Thyroid gland (tissue), 4 donors: Measurements from ENCODE around the gene MRAS. TPM values are rescaled to one million over a fixed set of nuclear protein-coding genes. Genes with fewer than 3 reads are reported as not detected.
"Not testable (repeated sequence)": the region's sequence is repeated elsewhere in the genome, so short reads cannot be mapped to it uniquely, and the experiment has no call there.

Source experiments
- DNase-seq, 2 donors: peaks; one replicate each; pipeline ENCODE4 v3.0.0-alpha.2; 2019
- H3K27ac ChIP-seq, 3 donors: fragments of 200-600 bp; sonication (generic); 1 replicate in 2 of 3; 2 replicates in 1 of 3; pipeline ENCODE4 v1.5.1; 2016 to 2019; ENCODE audit warnings: mild to moderate bottlenecking in 1 of 3, moderate library complexity in 1 of 3
- H3K27me3 ChIP-seq: fragments of 200-600 bp; sonication (generic); one replicate; pipeline ENCODE4 v1.5.1; 2019
- H3K36me3 ChIP-seq, 2 donors: fragments of 200-600 bp; sonication (generic); one replicate each; pipeline ENCODE4 v1.5.1; 2016 to 2019
- H3K4me1 ChIP-seq, 2 donors: fragments of 200-600 bp; sonication (generic); one replicate each; pipeline ENCODE4 v1.5.1; 2017 to 2019
- H3K4me3 ChIP-seq, 3 donors: fragments of 200-600 bp; sonication (generic); replicated peaks in 1 of 3; 1 replicate in 2 of 3; 2 replicates in 1 of 3; pipeline ENCODE4 v1.5.1; 2016; ENCODE audit warnings: mild to moderate bottlenecking in 1 of 3
- H3K9me3 ChIP-seq: fragments of 200-600 bp; sonication (generic); one replicate; pipeline ENCODE4 v1.5.1; 2017
- POLR2A ChIP-seq, 2 donors: fragments of 450-650 bp; IDR thresholded peaks; one replicate each; pipeline ENCODE4 v1.6.1; 2017; ENCODE audit warnings: antibody characterized with exemption in 2 of 2, mild to moderate bottlenecking in 2 of 2, moderate library complexity in 1 of 2
- WGBS, 2 donors: methylation state at CpG; one replicate each; pipeline ENCODE4 v1.1.5; 2017; 5-methylcytosine and 5-hydroxymethylcytosine counted together
- intact Hi-C: fragments of 100-400 bp; cut with DNase I; formaldehyde crosslinking; loops from one replicate; pipeline ENCODE4 v1.15.1; 2023
- total RNA-seq, 4 donors: library from RNA; depleted of rRNA; stranded (reverse); fragments of >200 nt; gene quantifications; one replicate each; pipeline ENCODE4 v1.2.3, GENCODE V29; 2016
- TF ChIP-seq, protein P1 (sequence below), 6 experiments: fragments of 200-600 bp in 3 of 6; fragments of 450-650 bp in 3 of 6; sonication (generic) in 3 of 6; IDR thresholded peaks; one replicate each; pipeline ENCODE4 v1.5.1; 2016 to 2019; ENCODE audit warnings: antibody characterized with exemption in 6 of 6, mild to moderate bottlenecking in 2 of 6, inconsistent platforms in 1 of 6, moderate library complexity in 1 of 6

MRAS gene
- total RNA-seq, 4 donors from 2014 or later = 55.8 to 92.4 (median 69.6) TPM

DNA sequence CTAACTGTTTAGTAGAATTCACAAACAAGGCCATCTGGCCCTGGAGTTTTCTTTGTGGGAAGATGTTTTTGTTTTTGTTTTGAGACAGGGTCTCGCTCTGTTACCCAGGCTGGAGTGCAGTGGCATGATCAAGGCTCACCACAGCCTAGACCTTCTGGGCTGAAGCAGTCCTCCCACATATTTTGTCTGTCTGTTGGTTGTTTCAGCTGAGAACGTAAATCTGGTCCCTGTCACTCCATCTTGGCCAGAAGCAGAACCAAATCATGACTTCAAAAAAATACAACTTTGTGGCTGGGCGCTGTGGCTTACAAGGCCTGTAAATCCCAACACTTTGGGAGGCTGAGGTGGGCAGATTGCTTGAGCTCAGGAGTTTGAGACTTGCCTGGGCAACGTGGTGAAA, 27.1 kb downstream of the MRAS start:
- WGBS, 2 donors = 84 to 89% methylated on average over 4 of the region's 4 CpGs
- Histone ChIP-seq H3K4me1 (peaks cover 21 to 26% of the 10 kb centered on the region in 2 donors), H3K27ac (peak overlapping the region in 1 of 3 donors; percentile 24), H3K9me3 (no peaks in the 10 kb centered on the region), H3K4me3 (no peak overlapping the region), H3K27me3 (no peaks in the 10 kb centered on the region), H3K36me3 (peaks cover 0 to 5% of the 10 kb centered on the region in 2 donors)
- TF ChIP-seq, protein P1, sequence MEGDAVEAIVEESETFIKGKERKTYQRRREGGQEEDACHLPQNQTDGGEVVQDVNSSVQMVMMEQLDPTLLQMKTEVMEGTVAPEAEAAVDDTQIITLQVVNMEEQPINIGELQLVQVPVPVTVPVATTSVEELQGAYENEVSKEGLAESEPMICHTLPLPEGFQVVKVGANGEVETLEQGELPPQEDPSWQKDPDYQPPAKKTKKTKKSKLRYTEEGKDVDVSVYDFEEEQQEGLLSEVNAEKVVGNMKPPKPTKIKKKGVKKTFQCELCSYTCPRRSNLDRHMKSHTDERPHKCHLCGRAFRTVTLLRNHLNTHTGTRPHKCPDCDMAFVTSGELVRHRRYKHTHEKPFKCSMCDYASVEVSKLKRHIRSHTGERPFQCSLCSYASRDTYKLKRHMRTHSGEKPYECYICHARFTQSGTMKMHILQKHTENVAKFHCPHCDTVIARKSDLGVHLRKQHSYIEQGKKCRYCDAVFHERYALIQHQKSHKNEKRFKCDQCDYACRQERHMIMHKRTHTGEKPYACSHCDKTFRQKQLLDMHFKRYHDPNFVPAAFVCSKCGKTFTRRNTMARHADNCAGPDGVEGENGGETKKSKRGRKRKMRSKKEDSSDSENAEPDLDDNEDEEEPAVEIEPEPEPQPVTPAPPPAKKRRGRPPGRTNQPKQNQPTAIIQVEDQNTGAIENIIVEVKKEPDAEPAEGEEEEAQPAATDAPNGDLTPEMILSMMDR (IDR thresholded peaks at IDR 0.05) = no peak
- TF ChIP-seq POLR2A (IDR thresholded peaks at IDR 0.05) = no peak
- DNase-seq = no peak
- intact Hi-C loops = no loop called here

DNA sequence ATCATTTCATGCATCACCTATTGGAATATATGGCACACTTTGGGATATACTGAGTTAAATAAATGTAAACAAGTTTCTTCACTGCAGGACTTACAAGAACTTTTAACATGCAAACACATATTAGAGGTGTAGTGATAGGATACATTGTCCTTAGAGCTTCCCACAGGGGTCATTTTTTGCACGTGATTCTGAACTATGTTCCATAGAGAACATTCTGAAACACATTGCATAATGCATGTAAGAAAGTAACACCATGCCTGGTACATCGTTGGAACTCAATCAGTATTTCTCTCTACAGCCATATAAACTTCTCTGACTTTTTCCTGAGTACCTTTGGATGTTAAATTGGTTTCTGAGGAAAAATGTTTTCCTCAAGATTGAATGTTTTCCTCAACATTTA, 28.3 kb downstream of the MRAS start:
- no peak for DNase-seq
- 82% methylated on average over 2 of the region's 2 CpGs for WGBS, 2 donors
- TF ChIP-seq, protein P1 (IDR thresholded peaks at IDR 0.05) = no peak
- TF ChIP-seq POLR2A (IDR thresholded peaks at IDR 0.05) = no peak
- H3K36me3 ChIP-seq = peaks cover 0 to 5% of the 10 kb centered on the region in 2 donors
- H3K27ac ChIP-seq = no peak overlapping the region
- H3K4me1 ChIP-seq = peaks cover 21 to 35% of the 10 kb centered on the region in 2 donors
- H3K4me3 ChIP-seq = no peak overlapping the region
- H3K27me3 ChIP-seq = no peaks in the 10 kb centered on the region
- H3K9me3 ChIP-seq = no peaks in the 10 kb centered on the region
- intact Hi-C loops = no loop called here

DNA sequence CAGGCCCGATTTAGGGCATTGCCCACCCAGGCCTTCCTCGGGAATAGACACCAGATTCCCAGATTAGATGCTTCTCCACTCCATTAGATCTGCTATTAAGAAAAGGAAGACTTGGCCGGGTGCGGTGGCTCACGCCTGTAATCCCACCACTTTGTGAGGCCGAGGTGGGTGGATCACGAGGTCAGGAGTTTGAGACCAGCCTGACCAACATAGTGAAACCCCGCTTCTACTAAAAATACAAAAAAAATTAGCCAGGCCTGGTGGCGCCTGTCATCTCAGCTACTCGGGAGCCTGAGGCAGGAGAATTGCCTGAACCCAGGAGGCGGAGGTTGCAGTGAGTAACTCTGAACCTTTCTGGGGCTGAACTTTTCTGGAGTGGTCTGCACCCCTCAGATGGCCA, 28.8 kb downstream of the MRAS start:
- DNase-seq, H3K4me3 ChIP-seq, H3K36me3 ChIP-seq, H3K9me3 ChIP-seq, intact Hi-C loops, H3K27me3 ChIP-seq: not testable (repeated sequence)
- H3K4me1 ChIP-seq = peaks cover 25 to 41% of the 10 kb centered on the region in 2 donors
- peak overlapping the region in 2 of 3 donors; percentile 69 to 76 for H3K27ac ChIP-seq
- WGBS, 2 donors = 94 to 96% methylated on average over 11 of the region's 11 CpGs

DNA sequence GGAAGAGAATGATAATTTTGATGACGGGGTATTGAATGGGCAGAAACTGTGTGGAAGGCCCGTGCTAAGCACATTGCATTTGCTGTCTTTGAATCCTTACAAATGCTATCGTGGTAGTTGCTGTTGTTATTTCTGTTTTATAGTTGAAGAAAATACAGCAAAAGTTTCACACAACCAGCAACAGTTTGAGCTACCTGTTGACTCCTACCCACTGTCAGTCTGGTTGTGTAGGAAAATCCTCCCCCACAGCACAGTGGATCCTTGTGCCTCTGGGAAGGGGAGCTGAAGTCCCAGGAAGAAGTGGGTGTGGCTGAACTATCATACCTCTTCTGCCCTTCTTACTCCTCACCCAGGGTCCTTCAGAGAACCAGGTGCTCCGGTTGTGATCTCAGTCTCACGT, 29.4 kb downstream of the MRAS start:
- no peaks in the 10 kb centered on the region for H3K27me3 ChIP-seq
- peak; percentile 47 to 50 for DNase-seq
- WGBS, 2 donors = 55 to 65% methylated on average over 5 of the region's 5 CpGs
- H3K36me3 ChIP-seq = peaks cover 0 to 5% of the 10 kb centered on the region in 2 donors
- H3K4me3 ChIP-seq = no peak overlapping the region
- peaks cover 31 to 47% of the 10 kb centered on the region in 2 donors for H3K4me1 ChIP-seq
- no peak for TF ChIP-seq POLR2A (IDR thresholded peaks at IDR 0.05)
- TF ChIP-seq, protein P1 (IDR thresholded peaks at IDR 0.05) = no peak
- H3K27ac ChIP-seq = peak overlapping the region; percentile 69 to 76 (median 71)
- intact Hi-C loops = no loop called here
- no peaks in the 10 kb centered on the region for H3K9me3 ChIP-seq

DNA sequence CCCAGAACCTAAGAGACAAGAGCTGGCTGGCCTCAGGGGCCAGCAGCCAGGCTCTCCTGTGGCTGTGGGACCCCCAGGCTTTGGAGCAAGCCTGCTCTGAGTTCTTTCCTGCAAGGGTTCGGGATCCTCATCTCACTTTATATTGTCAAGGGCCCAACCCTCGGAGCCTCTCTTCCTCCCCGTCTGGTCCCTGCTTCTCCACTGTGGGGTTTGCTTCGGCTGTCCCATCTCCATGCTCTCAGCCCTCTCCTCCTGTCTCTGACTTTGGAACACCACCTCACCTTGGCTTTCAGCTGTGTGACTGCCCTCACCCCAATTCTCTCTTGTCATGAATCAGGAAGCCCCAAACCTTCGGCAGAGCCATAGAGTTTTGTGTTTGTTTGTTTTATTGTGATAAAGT, 30.0 kb downstream of the MRAS start:
- 75 to 79% methylated on average over 5 of the region's 5 CpGs for WGBS, 2 donors
- TF ChIP-seq, protein P1 (IDR thresholded peaks at IDR 0.05) = no peak
- TF ChIP-seq POLR2A (IDR thresholded peaks at IDR 0.05) = no peak
- H3K27me3 ChIP-seq = no peaks in the 10 kb centered on the region
- no peak overlapping the region for H3K4me3 ChIP-seq
- H3K27ac ChIP-seq = peak overlapping the region; percentile 69 to 76 (median 71)
- peaks cover 36 to 52% of the 10 kb centered on the region in 2 donors for H3K4me1 ChIP-seq
- intact Hi-C loops = no loop called here
- no peaks in the 10 kb centered on the region for H3K9me3 ChIP-seq
- H3K36me3 ChIP-seq = peaks cover 0 to 5% of the 10 kb centered on the region in 2 donors
- DNase-seq = no peak
